GM12874 (cell line): ENCODE measurements around the gene TULP4.

ENCODE experiments used
- TF ChIP-seq, protein P1 (sequence below): IDR thresholded peaks from 2 replicates; pipeline ENCODE4 v1.5.1; 2011; ENCODE audit warnings: low read depth, mild to moderate bottlenecking, control low read depth, low read length, moderate library complexity; ENCODE audit not compliant: insufficient read depth

The TULP4 gene

DNA sequence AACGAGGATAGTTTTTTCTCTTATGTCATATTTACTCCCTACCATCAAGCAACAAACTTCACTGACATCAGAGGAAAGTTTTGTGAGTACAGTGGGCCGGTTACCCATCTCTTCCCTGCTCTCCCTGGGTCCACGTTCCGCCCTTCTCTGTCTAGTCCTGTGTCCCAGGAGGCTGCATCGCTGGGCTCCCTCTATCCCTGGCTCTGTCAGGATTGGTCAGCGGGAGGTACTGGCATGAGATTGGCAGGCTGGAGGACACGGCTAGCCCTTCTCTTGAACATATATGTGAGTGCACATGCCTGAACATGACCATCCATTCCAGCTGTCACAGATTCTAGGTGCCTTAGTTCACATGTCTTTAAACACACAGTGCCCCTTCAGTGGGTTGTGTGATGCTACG, 217.4 kb downstream of the TULP4 start:
- TF ChIP-seq, protein P1, sequence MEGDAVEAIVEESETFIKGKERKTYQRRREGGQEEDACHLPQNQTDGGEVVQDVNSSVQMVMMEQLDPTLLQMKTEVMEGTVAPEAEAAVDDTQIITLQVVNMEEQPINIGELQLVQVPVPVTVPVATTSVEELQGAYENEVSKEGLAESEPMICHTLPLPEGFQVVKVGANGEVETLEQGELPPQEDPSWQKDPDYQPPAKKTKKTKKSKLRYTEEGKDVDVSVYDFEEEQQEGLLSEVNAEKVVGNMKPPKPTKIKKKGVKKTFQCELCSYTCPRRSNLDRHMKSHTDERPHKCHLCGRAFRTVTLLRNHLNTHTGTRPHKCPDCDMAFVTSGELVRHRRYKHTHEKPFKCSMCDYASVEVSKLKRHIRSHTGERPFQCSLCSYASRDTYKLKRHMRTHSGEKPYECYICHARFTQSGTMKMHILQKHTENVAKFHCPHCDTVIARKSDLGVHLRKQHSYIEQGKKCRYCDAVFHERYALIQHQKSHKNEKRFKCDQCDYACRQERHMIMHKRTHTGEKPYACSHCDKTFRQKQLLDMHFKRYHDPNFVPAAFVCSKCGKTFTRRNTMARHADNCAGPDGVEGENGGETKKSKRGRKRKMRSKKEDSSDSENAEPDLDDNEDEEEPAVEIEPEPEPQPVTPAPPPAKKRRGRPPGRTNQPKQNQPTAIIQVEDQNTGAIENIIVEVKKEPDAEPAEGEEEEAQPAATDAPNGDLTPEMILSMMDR = no peak

DNA sequence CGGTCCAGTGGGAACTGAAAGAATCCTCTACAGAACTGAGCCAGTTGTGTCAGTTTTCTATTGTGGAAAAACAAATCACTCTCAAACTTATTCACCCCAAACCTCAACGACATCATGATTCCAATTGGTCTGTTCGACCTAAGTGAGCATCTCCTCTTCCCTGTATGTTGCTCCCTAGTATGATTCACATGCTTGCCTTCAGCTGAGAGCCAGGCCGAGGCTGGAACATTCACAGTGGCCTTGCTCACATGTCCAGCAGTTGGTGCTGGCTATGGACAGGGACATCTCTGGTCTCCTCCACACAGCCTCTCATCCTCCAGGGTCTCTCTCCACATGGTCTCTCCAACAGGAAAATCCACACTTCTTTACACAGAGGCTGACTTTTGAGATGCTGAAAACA, 219.3 kb downstream of the TULP4 start:
- TF ChIP-seq, protein P1 = no peak

DNA sequence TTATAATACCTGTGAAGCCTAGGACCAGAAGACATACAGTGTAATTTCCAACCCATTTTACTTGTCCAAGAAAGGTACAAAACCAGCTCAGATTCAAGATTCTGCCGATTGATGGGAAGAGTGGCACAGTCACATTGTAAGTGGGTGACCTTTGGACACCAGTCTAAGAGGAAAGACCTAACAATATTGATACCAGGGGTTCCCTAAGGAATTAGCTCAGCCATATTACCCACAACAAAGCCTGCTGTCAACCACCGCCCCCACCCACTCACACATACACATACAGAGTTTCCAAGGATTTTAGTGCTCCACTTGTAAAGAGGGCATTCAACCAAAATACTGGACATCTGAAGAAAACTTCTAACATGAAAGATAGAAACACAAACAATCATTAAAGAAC, 219.7 kb downstream of the TULP4 start:
- TF ChIP-seq, protein P1 = no peak

DNA sequence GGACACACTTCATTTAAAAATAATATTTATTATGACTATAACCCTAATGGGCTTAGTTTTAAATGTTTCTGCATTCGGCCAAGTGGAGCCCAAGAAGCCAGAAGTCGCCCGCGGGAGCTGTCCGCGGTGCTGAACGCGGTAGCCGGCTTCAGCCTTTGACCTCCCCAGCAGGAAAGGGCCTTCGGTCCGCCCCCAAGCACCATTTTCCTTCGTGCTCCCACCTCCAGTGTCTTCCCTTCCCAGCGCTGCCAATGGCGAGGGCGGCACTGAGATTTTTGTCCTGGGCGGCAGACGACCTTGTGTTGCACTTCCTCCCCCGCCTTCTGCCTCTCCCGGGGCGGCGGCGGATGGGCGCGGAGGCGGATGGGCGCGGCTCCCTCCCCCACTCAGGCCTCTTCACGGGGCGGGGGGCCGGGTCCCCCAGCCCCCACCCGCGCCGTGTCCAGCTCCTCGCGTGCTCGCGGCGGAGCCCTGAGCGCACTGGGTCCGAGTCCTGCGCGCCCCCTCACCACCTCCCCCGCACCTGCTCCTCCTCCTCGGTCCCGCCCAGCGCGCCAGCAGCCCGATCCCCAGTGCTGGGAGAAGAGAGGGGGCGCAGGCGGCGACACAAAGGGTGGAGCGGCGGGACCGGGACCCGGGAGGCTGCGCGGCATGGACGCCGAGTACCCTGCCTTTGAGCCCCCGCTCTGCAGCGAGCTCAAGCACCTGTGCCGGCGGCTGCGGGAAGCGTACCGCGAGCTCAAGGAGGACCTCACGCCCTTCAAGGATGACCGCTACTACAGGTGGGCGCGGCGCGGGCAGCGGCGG, 224.0 kb downstream of the TULP4 start:
- TF ChIP-seq, protein P1 = no peak

DNA sequence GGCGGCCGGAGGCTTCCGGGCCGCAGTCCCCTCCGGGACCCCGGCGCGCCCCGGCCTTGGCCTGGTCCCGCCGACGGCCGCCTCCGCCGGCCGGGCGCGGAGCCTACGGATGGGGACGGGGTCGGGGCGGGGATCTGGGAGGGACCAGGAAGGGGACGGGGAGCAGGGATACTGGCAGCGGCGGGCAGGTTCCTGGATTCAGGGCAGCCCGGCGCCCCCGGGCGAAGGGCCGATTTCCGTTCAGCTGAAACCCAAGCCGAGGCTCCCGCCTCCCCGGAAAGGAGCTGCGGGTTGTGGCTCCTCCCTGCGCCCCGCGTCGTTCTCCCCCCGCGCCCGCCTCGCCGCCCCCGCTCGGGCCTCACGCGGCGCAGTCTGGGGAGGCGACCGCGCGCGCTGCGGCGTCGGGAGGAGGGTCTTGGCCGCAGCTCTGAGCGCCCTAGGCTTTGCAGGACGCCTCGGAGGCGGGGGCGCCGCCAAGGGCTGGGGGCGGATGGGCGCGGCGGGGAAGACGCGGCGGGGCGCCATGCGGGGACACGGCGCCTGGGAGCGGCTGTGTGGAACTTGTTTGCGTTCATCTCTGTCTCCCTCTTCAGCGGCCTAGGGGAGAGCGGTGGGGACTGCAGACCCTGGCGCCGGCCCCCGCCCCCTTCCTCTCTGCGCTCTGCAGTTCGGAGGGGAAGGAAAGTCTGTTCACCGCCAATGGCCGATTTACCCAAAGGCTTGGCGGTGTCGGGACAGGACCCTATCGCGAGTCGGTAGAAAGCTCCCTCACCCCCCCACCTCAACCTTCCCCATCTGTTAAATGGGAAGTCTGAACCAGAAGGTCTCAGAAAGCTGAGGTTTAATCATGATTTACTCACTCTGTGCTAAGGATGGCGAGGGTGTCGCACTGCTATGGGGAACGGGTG, 224.9 kb downstream of the TULP4 start:
- TF ChIP-seq, protein P1 = no peak

DNA sequence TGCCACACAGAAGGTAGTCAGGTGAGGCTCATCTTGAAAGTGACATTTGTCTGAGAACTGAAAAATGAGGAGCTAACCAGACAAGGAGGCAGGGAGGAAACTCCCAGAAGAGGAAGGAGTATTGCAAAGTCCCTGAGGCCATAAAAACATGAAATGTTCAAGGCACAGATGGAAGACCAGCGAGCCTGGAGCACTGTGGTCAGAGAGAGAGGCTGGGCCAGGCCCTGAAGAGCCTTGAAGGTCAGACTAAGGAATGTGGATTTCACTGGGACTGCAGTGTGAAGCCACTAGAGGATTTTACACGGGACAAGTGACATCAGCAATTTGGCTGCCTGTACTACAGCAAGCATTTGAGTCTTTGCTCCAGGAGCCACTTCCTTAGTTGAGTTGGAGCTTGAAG, 226.5 kb downstream of the TULP4 start:
- TF ChIP-seq, protein P1 = no peak

DNA sequence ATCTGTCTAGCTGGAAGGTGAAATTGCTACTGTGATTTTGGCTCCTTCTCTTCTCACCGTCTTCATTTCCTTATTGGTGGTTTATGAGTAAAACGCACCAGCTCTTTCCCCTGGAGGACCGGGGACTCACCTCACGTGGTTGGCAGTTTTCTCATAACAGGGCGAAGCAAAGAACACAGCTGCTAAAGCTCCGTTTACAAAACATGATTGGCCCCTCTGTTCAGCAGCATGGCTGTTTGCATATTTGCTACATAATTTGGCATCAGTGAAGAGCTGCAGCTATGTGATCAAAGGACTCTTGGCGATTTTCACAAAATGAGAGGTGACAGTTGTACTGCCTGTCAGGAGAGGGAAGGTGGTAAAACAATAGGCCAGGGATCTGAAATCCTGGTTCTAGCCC, 227.1 kb downstream of the TULP4 start:
- TF ChIP-seq, protein P1 = no peak
